SK-N-SH (cell line): ENCODE results near the gene MTMR12.

Experiments
- CTCF ChIP-seq: fragments of 200-600 bp; sonication (generic); IDR thresholded peaks from 2 replicates; pipeline ENCODE4 v1.6.1; 2017; ENCODE audit warnings: antibody characterized with exemption, mild to moderate bottlenecking, moderate library complexity
- EP300 ChIP-seq, 2 experiments: IDR thresholded peaks; 2 replicates each; pipeline versions ENCODE4 v1.4.0 to v1.6.1; 2012; ENCODE audit warnings: borderline replicate concordance in 1 of 2, low read depth in 1 of 2, low read length in 1 of 2
- POLR2AphosphoS5 ChIP-seq: IDR thresholded peaks from 2 replicates; pipeline ENCODE4 v1.6.1; 2012; ENCODE audit warnings: low read depth, low read length
- TAF1 ChIP-seq: IDR thresholded peaks from 2 replicates; pipeline ENCODE4 v1.6.1; 2012; ENCODE audit warnings: low read depth, mild to moderate bottlenecking, low read length, moderate library complexity, borderline replicate concordance
- USF1 ChIP-seq: IDR thresholded peaks from 2 replicates; pipeline ENCODE4 v1.4.0; 2012; ENCODE audit warnings: low read depth, borderline replicate concordance
- TF ChIP-seq, protein P1 (sequence below): IDR thresholded peaks from 2 replicates; pipeline ENCODE4 v1.6.1; 2012; ENCODE audit warnings: mild to moderate bottlenecking, low read depth, low read length, moderate library complexity

- no peak for TF ChIP-seq CTCF
- no peak for TF ChIP-seq EP300 (IDR thresholded peaks at IDR 0.05; ENCODE audit: borderline replicate concordance in 1 of 2, low read depth in 1 of 2, low read length in 1 of 2)
- TF ChIP-seq POLR2AphosphoS5, result no peak
- TF ChIP-seq TAF1, result no peak
- TF ChIP-seq, protein P1, sequence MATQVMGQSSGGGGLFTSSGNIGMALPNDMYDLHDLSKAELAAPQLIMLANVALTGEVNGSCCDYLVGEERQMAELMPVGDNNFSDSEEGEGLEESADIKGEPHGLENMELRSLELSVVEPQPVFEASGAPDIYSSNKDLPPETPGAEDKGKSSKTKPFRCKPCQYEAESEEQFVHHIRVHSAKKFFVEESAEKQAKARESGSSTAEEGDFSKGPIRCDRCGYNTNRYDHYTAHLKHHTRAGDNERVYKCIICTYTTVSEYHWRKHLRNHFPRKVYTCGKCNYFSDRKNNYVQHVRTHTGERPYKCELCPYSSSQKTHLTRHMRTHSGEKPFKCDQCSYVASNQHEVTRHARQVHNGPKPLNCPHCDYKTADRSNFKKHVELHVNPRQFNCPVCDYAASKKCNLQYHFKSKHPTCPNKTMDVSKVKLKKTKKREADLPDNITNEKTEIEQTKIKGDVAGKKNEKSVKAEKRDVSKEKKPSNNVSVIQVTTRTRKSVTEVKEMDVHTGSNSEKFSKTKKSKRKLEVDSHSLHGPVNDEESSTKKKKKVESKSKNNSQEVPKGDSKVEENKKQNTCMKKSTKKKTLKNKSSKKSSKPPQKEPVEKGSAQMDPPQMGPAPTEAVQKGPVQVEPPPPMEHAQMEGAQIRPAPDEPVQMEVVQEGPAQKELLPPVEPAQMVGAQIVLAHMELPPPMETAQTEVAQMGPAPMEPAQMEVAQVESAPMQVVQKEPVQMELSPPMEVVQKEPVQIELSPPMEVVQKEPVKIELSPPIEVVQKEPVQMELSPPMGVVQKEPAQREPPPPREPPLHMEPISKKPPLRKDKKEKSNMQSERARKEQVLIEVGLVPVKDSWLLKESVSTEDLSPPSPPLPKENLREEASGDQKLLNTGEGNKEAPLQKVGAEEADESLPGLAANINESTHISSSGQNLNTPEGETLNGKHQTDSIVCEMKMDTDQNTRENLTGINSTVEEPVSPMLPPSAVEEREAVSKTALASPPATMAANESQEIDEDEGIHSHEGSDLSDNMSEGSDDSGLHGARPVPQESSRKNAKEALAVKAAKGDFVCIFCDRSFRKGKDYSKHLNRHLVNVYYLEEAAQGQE, result no peak
- TF ChIP-seq USF1, result no peak
These were observed 19.2 kb upstream of the MTMR12 start for GRCh38 chr5:32331935-32332274.
